GM20431 (cell line): ENCODE measurements around the gene ADAMTS14.
"Not testable (repeated sequence)": the region's sequence is repeated elsewhere in the genome, so short reads cannot be mapped to it uniquely, and the experiment has no call there.

Experiments used
- in situ Hi-C: fragments of 300-500 bp; cut with MseI, MboI; formaldehyde crosslinking; loops from one replicate; pipeline ENCODE4 v1.15.0; 2020; ENCODE audit warnings: low sequenced_read_pairs; ENCODE audit not compliant: unreplicated experiment

Gene ADAMTS14

GRCh38 chr10:70652761-70653657 is 19.3 kb upstream of the ADAMTS14 start:
- in situ Hi-C loops, result no loop called here

GRCh38 chr10:70655316-70655715 is 17.0 kb upstream of the ADAMTS14 start:
- in situ Hi-C loops, result no loop called here

GRCh38 chr10:70656489-70656888 is 15.8 kb upstream of the ADAMTS14 start:
- in situ Hi-C loops, result no loop called here

- in situ Hi-C loops, result no loop called here
These were observed 15.3 kb upstream of the ADAMTS14 start for GRCh38 chr10:70657041-70657440.

- in situ Hi-C loops, result no loop called here
These were observed 13.6 kb upstream of the ADAMTS14 start for GRCh38 chr10:70658582-70659136.

GRCh38 chr10:70659306-70659705 is 13.0 kb upstream of the ADAMTS14 start:
- in situ Hi-C loops, result no loop called here

- in situ Hi-C loops, result no loop called here
These were observed 11.6 kb upstream of the ADAMTS14 start for GRCh38 chr10:70660722-70661121.

GRCh38 chr10:70661623-70662361 is 10.5 kb upstream of the ADAMTS14 start:
- in situ Hi-C loops, result no loop called here

- in situ Hi-C loops, result no loop called here
These were observed 9.7 kb upstream of the ADAMTS14 start for GRCh38 chr10:70662362-70663220.

- in situ Hi-C loops, result not testable (repeated sequence)
These were observed 8.6 kb upstream of the ADAMTS14 start for GRCh38 chr10:70663458-70664409.

- in situ Hi-C loops, result no loop called here
These were observed 7.6 kb upstream of the ADAMTS14 start for GRCh38 chr10:70664702-70665195.

- in situ Hi-C loops, result no loop called here
These were observed 5.1 kb upstream of the ADAMTS14 start for GRCh38 chr10:70666960-70667798.

GRCh38 chr10:70667818-70668217 is 4.5 kb upstream of the ADAMTS14 start:
- in situ Hi-C loops, result not testable (repeated sequence)

GRCh38 chr10:70668454-70668970 is 3.8 kb upstream of the ADAMTS14 start:
- in situ Hi-C loops, result no loop called here

- in situ Hi-C loops, result no loop called here
These were observed 3.3 kb upstream of the ADAMTS14 start for GRCh38 chr10:70669015-70669414.

GRCh38 chr10:70669732-70670317 is 2.5 kb upstream of the ADAMTS14 start:
- in situ Hi-C loops, result no loop called here

GRCh38 chr10:70671619-70672164 is 614 bp upstream of the ADAMTS14 start:
- in situ Hi-C loops, result no loop called here
